GM18867 (cell line): ENCODE data around the gene FXYD4.
A peak's percentile ranks its signal among the peaks of the same experiment; 100 is the strongest.
"Not testable (repeated sequence)": the region's sequence is repeated elsewhere in the genome, so short reads cannot be mapped to it uniquely, and the experiment has no call there.

Experiments
- ATAC-seq: cut with Tn5 transposase; IDR thresholded peaks from one replicate; pipeline ENCODE4 v1.9.1; 2021; ENCODE audit warnings: mild to moderate bottlenecking, moderate library complexity; ENCODE audit not compliant: unreplicated experiment

The FXYD4 gene

DNA sequence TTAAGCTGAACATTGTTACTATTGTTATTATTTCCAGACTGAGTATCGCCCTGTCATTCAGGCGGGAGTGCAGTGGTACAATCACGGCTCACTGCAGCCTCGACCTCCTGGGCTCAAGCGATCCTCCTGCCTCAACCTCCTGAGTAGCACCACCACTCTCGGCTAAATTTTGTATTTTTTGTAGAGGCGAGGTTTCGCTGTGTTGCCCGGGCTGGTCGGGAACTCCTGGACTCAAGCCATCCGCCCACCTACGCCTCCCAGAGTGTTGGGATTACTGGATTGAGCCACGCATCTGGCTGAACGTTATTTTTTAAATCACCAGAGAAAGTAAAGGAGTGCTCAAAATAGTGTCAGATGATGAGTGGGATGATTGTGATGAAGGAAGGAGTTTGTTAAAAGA, 38.9 kb downstream of the FXYD4 start:
- ATAC-seq: no peak

- no peak for ATAC-seq
Measured at GRCh38 chr10:43411536-43411935, 40.1 kb downstream of the FXYD4 start.

GRCh38 chr10:43415544-43415943, 44.1 kb downstream of the FXYD4 start:
- ATAC-seq: no peak

DNA sequence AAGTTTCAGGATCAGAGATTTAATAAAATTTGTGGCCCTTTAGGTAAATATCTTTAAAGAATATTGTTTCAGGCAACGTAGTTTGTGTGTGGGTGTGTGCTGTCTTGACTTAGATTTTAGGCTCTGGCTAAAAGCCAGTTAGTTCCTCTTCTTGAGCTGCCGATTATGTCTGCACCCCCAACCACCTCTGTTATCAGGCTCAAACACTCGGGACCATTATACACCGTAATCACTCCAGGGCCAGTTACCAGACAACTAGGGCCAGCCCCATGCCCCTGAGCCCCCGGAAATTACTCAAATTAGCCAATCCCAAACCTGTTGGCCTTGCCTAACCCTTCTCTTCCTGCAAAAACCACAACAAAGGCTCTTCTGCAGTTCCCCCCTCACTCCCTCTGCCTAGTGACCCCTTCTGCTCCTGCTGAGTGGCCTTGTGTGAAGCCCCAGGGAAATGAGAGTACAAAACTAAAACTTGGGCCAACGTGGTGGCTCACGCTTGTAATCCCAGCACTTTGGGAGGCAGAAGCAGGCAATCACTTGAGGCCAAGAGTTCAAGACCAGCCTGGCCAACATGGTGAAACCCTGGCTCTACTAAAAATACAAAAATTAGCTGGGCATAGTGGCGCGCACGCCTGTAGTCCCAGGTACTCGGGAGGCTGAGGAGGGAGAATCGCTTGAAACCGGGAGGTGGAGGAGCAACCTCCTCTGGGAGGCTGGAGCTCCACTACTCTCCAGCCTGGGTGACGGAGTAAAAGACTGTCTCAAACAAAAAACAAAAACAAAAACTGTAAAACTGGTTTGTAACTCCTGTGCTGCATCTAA, 46.7 kb downstream of the FXYD4 start:
- ATAC-seq: no peak

- ATAC-seq: no peak
Measured at GRCh38 chr10:43419997-43420368, 48.5 kb downstream of the FXYD4 start.

GRCh38 chr10:43420369-43421200, 49.1 kb downstream of the FXYD4 start:
- peak; percentile 86 for ATAC-seq

GRCh38 chr10:43421201-43421507, 49.7 kb downstream of the FXYD4 start:
- peak; percentile 3 for ATAC-seq

DNA sequence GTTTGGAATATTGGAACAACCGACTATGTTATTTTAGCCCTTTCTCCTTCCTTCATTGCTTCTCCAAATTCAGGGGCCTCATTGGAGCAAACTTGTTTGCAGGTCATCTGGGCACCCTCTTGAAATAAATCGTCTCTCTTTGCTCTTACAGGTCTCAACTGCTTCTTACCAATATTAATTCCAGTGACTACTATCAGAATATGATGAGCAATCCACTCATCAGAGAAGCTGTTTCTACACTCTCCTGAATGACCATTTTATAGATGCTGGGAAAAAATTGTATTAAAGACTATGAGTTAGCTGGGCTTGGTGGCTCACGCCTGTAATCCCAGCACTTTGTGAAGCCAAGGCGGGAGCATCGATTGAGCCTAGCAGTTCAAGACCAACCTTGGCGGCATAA, 50.1 kb downstream of the FXYD4 start:
- no peak for ATAC-seq

DNA sequence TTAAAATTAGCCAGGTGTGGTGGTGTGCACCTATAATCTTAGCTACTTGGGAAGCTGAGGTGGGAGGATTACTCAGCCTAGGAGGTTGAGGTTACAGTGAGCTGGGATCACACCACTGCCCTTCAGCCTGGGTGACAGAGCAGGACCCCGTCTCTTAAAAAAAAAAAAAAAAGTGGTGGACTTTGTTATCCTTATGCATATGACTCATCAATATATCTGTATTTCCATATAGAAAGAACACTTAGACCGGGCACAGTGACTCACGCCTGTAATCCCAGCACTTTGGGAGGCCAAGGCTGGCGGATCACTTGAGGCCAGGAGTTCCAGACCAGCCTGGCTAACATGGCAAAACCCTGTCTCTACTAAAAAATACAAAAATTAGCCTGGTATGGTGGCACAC, 50.5 kb downstream of the FXYD4 start:
- ATAC-seq: not testable (repeated sequence)

- no peak for ATAC-seq
Measured at GRCh38 chr10:43424416-43424815, 53.0 kb downstream of the FXYD4 start.
